GM03348 (cell line): ENCODE data around the gene BIK.

ENCODE experiments used
- DNase-seq: peaks from one replicate; pipeline ENCODE4 v3.0.0; 2012; ENCODE audit warnings: low spot score

BIK gene

DNA sequence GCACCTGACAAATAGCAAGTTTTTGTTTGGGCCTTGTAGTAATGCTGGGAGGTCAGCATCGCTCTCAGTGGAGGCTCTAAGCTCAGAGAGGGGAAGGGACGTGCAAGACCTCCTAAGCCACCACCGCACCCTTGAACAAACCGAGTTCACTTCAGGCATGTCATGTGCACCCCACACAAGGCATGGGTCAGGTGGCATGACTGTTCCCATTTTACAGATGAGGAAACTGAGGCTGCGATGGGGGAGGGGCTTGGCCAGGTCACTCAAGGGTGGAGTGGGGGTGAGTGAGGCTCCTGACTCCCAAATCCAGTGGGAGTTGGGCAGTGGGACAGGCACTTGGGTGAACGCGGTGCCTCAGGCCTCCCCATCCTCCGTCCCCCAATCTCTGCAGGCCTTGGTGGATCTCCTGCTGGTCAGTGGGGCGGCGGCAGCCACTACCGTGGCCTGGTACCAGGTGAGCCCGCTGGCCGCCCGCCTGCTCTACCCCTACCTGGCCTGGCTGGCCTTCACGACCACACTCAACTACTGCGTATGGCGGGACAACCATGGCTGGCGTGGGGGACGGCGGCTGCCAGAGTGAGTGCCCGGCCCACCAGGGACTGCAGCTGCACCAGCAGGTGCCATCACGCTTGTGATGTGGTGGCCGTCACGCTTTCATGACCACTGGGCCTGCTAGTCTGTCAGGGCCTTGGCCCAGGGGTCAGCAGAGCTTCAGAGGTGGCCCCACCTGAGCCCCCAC, 52.0 kb downstream of the BIK start:
- DNase-seq, result no peak

DNA sequence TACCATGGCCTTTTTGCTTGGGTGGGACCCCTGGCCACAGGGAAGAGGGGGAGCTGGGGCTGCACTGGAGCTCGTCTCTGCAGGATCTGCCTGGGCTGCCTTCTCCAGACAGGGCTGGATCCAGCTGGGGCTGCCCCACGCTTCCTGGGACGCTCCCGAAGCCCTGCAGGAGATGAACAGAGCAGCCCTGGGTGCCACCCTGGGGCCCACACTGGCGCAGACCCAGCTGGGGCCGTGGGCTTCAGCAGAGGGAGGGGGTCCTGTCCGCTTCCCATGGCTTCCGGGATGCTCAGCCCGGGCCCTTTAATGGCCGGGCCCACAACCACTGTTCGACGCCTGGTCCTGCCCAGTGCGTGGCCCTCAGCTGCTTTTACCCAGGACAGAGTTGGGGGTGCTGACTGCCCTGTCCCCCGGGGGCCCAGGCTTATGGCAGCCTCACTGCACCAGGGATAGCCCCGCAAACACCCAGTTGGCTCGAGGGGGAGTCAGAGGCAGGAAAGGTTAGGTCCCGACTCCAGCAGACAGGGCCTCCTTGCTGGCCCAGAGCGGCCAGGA, 52.8 kb downstream of the BIK start:
- DNase-seq, result no peak

DNA sequence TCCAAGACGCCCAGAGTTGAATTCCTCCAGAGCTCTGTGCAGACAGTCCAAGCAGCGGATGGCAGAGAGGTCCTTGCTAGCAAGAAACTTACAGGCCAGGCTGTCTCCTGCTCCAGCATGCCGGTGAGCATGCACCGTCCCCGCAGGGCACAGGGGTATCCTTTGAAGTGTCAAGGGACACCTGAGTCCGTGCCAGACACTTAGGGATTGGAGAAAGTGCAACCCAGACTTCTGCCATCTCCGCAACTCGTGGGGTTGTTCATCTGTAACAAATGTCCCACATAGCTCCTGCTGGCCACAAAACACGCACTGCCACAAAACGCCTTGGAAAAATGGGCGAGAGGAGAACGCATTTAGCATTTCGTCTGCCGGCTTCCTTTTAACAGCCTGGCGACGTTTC, 54.1 kb downstream of the BIK start:
- no peak for DNase-seq

DNA sequence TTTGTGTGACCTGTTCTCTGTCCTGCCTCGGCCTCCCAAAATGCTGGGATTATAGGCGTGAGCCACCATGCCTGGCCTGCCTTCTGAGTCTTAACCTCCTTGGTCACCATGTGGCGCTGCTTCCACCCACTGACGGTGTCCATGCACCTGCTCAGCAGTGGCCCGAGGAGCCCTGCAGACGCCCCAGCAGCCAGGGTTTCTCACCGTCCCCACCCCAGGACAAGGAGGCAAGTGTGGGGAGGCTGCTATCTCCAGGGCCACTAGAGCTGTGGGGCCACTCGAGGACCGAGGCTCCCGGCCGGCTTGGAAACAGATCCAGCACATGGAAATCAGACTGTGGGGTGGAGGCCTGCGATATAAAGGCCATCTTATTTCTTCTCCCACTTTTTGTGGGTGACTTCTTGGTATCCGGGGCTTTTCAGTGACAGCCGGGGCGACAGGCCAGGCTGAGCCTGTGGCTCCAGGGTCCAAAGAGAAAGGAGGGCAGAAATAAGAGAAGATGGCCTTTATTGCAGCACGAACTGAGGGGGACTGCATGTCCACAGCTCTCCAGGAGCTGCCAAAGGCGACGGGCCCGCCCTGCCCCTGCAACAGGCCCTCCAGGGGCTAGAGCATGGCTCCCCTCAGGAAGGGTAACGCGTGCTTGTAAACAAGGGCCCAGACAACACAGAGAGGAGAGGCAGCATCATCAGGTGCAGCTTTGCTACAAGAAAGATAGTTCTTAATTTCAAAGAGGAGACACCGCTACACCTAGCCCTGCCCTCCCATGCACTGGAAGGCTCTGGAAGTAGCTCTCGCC, 55.8 kb downstream of the BIK start:
- DNase-seq, result no peak

DNA sequence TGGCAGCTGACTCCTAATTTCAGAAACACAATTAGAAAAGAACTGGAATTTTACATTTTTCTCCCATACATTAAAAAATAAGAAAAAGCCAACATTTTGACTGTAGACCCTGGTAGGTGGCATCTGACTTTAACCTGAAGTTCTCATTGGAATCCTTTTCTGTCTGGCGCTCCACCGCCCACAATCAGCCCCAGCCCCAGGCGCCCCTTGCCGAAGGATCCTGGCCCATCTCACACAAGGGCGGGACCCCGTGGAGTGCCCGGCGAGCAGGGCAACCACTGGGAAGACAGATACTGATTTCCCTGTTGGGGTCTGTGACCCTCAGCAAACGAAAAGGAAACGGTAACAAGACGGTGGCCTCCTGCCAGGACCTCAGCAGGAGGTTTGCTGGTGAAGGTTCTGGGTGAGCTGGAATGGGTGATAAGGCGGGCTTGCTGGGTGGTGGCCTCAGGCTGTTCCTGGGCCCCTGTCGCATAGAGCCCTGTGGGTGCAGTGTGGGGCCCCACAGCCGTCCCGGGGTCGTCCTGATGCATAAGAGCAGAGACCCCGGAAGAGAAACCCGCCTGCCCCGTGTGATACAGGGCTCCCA, 56.5 kb downstream of the BIK start:
- no peak for DNase-seq

DNA sequence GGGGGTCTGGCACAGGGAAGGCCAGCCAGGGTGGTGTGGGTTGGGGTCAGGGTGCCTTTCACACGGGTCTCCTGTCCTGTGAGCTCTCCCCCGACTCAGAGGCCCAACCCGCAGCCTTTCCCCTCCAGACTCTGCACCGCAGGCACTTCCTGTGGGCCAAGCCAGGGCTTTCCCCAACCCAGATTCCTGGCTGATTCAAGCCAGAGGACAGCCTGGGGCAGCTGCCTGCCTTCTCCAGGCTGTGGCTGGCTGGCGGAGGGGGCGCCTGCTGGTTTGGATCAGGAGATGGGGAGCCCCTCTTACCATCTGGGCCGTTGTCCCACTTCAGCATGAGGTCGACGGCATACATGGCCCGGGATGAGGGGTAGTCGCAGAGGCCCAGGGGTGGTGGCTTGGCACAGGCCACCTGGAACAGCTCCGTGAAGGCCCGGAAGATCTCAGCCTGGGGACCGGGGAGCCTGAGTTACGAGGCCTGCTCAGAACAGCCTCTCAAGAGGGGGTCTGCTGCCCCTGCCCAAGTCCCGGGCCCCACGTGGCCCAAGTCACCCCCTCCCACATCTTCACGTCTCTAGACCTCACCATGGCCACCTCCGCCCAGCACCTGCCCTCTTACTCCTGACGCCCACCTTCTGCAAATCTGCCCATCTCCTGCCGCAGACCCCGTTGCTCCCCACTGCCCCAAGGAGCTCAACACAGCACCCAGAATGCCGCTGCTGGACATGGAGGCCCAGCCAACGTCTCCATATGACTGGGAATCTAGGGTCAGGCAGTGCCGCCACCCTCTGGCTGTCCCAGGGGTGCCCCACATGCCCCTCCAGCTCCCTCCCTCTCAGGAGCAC, 58.1 kb downstream of the BIK start:
- peak; percentile 91 for DNase-seq

DNA sequence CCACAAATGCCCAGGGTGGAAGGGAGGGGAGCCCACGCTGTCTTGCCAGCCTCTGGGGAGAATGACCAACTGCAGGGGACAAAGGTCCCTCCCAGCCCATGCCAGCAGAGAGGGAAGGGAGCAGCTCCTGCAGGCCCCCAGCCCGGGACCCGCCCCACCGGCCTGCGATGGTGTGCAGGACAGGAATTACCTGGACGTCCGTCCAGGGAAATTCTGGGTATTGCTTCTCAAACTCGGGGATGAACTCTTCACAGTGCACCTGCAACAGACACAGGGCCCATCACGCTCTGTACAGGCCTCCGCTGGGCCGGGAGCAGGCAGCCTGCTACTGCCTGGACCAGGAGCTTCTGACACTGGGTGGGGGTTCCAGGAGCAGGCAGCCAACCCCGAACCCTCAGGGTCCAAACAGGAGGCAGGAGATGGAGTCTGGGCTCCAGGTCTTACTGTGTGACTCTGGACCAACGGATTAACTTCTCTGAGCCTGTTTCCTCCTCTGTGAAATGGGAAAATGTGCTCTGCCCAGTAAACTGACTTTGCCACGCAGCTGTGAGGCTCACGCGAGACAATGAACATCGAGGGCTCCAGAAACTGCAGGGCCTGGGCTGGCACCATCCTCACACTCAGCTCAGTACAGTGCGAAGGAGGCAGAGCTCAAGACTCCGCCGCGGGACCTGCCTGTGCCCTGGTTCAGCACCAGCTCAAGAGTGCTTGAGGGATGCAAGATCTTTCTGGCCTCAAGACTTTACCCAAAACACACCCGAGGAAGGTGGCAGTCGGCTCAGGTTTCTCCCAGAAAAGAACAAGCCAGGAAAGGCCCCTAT, 59.0 kb downstream of the BIK start:
- DNase-seq, result no peak

DNA sequence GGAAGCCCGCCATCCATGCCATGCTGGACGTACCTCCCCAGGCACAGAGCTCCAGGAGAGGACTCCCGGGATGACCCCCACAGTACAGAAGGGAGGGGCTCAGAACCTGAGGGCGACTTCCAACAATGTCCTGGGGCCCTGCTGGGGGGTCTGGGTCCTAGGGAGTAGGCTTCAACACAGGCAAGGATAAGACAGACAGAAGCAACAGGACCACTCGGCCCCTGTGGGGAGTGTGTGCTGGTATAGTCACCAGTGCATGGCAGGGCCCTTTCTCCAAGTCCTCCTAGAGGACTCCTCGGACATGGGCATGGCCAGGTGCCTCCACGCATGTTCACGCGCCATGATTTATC, 59.6 kb downstream of the BIK start:
- no peak for DNase-seq

DNA sequence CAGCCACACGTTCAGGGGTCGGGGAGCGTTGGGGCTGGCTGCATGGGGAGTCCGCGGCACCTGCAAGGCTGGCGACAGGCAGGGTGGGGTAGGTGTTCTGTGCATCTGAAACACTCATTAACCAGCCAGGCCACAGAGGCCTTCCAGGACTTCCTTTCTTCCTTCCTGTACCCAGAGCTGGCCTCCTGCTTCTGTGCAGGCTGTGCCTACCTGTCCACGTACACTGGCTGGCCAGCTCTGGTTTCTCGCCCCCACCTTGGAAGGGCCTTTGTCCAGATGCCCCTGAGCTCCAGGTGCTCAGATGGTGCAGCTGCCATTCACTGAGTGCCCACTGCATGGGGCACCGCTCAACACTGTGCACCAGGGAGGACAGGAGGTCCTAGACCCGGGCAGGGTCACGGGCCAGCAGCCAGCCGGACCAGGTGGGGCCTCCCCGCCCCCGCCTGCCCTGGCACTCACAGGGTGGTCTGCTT, 60.5 kb downstream of the BIK start:
- DNase-seq, result no peak

DNA sequence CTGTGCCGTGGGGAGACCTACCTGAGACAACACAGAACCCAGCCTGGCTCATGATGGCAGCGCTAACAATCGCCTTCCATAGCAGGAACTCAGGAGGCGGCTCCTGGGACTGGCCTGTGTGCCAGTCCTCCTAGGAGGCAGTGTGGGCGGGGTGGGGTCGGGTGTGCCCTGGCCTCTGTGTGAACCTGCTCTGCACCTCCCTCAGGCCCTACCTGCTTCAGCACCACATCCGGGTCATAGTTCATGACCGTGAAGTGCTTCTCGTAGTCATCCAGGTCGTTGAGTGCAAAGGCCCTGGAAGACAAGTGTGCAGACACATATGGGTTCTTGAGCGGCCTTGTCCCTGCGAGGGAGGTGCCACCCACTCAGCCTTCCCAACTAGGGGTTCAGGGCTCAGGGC, 61.1 kb downstream of the BIK start:
- no peak for DNase-seq

DNA sequence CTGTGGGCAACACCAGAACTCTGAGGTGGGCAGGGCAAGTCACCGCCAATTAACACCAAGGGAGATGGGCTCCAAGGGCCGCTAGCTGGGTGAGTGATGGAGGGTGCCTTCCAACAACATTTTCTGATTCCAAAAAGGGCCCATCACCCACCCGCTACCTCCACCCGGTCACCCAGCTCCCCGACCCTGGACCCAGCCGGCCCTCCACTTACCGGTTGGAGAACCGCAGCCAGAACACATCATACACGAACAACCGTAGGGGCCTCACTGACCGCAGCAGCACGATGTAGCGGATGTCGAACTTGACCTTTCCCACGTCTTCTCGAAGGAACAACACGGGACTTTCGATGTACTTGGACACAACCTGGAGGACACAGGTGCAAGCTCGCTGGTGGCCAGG, 61.6 kb downstream of the BIK start:
- DNase-seq, result no peak

DNA sequence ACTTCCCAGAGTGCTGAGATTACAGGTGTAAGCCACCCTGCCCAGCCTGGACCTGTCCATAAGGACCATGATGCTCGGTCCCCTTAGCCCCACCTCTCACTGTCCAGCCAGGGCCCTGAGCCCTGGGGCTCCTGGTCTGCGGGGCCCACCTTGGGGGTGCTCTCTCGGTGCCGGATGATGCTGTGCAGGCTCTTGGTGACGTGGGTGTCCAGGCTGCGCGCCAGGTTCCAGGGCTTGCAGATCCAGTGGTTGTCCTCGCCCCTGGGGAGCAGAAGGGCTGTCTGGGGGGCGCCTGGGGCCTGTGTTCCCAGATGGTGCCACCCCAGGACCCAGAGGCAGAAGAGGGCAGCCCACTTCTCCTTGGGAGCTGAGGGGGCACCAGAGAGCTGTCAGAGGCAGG, 63.0 kb downstream of the BIK start:
- DNase-seq, result no peak

DNA sequence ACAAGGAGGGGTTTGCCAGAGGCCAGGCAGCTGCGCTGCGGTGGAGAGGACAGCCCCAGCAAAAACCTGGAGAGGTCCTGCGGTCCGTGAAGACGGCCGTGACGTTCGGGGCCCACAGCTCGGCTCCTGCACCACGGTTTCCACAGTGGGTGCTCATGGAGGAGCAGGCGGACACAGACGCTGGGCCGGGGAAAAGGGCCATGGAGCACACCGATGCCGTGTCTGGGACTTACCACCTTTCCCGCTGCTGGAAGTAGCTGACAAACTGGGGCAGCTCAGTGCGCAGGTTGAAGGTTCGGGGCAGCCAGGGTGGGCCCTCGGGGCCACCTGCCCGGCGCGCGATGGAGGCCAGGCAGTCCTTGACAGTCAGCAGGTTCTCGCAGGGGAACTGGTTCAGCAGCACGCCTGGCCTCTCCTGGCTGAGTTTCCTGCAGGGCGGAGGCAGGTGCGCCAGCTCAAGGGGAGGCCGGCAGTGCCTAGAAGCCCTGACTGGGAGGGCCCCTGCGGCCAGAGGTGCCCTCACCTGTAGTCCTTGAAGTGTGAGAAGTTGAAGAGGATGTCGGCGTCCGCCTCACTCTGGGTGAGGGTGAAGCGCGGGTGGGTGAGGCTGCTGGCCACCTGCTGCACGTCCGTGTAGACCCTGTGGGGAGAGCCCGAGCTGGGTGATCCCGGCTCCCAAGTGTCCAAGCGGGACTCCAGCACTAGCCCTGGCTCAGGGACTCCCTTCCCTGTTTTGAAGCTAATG, 63.6 kb downstream of the BIK start:
- no peak for DNase-seq

DNA sequence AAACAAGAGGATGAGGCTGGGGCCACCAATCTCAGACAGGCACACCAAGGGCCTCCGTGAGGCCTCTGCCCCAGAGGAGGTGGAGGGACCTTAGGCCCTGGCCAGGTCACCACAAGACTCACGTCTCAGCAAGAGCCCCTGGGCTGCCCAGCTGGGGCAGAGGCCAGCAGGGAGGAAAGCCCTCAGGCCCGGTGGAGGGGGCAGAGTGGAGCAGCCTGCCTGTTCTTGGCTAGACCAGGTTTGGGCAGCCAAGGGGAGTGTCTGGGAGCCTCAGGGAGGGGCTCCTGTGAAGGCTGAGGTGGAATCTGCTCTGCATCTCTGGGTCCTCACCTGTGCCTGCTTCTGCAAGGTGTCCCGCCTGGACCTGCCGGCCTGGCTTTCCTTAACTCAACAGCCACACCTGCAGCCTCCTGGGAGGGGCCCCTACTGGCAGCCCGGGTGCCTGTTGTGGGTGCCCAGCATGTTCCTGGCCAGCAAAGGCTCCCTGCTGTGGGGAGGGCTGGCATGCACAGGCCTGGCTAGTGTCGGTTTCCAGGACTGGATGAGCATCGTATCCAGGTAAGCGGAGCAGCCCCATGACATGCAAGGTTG, 64.5 kb downstream of the BIK start:
- DNase-seq, result no peak

DNA sequence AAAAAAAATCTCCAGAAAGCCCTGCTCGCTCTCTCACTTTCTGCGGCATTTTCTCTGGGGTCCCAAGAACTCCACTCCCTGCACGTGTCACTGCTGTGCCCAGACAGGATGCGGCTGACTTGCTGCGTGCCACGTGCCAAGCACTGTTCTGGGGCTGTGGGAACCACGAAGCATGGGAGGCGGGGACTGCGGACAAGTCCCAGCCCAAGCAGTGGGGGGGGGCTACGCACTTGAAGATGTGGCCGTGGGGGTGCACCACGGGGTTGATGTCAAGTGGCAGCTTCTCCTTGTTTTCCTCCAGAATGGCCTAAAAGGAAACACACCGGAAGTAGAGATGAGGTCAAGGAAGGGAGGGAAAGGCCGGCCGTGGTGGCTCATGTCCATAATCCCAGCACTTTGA, 65.5 kb downstream of the BIK start:
- DNase-seq, result no peak

DNA sequence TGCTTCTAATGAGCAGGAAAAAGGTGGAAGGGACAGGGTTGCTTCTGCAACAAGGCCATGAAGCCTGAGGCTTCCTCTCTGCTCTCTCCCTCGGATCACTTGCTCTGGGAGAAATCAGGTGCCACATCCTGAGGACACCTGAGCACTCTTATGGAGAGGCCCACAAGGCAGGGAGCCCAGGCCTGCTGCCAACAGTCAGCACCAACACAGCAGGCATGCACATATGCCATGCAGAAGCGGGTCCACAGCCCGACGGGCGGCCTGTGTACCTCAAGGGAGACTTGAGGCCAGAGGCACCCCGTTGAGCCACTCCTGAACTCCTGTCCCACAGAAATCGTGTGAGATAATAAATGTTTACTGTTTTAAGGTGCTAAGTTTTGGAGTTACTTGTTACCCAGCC, 66.9 kb downstream of the BIK start:
- DNase-seq, result no peak
